Activated CD4-positive, alpha-beta T cell treated with anti-CD3 and anti-CD28 coated beads, Interleukin-2, Interleukin-6, amounts not matched to agents 100 ng/mL and 50 ng/mL, durations not matched to agents 16 hours and 8 hours (primary cell): ENCODE measurements around the gene NEK6.
"Not testable (repeated sequence)": the region's sequence is repeated elsewhere in the genome, so short reads cannot be mapped to it uniquely, and the experiment has no call there.

Experiments used
- DNase-seq: peaks from one replicate; pipeline ENCODE4 v3.0.0-alpha.2; 2020

The NEK6 gene

GRCh38 chr9:124231095-124231737 lies 26.5 kb upstream of the NEK6 start:
- DNase-seq = no peak

GRCh38 chr9:124238546-124239140 lies 19.1 kb upstream of the NEK6 start:
- DNase-seq = no peak

GRCh38 chr9:124239249-124240073 lies 18.3 kb upstream of the NEK6 start:
- DNase-seq = no peak

GRCh38 chr9:124242331-124243194 lies 15.2 kb upstream of the NEK6 start:
- DNase-seq = no peak

- DNase-seq = not testable (repeated sequence)
Observed at GRCh38 chr9:124247393-124247792, 10.4 kb upstream of the NEK6 start.

GRCh38 chr9:124248066-124248465 lies 9.7 kb upstream of the NEK6 start:
- DNase-seq = no peak

GRCh38 chr9:124248960-124249359 lies 8.8 kb upstream of the NEK6 start:
- DNase-seq = no peak

GRCh38 chr9:124251204-124251603 lies 6.5 kb upstream of the NEK6 start:
- no peak for DNase-seq

- peak; percentile 47 for DNase-seq
Observed at GRCh38 chr9:124251605-124252378, 6.0 kb upstream of the NEK6 start.

GRCh38 chr9:124252878-124253277 lies 4.9 kb upstream of the NEK6 start:
- not testable (repeated sequence) for DNase-seq

GRCh38 chr9:124254261-124254682 lies 3.5 kb upstream of the NEK6 start:
- DNase-seq = peak; percentile 94

GRCh38 chr9:124255222-124255621 lies 2.5 kb upstream of the NEK6 start:
- no peak for DNase-seq

GRCh38 chr9:124256517-124257069 lies 1.2 kb upstream of the NEK6 start:
- DNase-seq = no peak

- peak; percentile 39 for DNase-seq
Observed at GRCh38 chr9:124257070-124257843, 492 bp upstream of the NEK6 start.

- no peak for DNase-seq
Observed at GRCh38 chr9:124258607-124259157, 933 bp downstream of the NEK6 start.

- no peak for DNase-seq
Observed at GRCh38 chr9:124259158-124259808, 1.5 kb downstream of the NEK6 start.

- DNase-seq = no peak
Observed at GRCh38 chr9:124260769-124261603, 3.2 kb downstream of the NEK6 start.

- no peak for DNase-seq
Observed at GRCh38 chr9:124261736-124262648, 4.2 kb downstream of the NEK6 start.
